Activated CD4-positive, alpha-beta T cell treated with anti-CD3 and anti-CD28 coated beads for 4 hours (primary cell): Measurements from ENCODE around the gene STARD3NL.
"Not testable (repeated sequence)": the region's sequence is repeated elsewhere in the genome, so short reads cannot be mapped to it uniquely, and the experiment has no call there.

Source experiments
- DNase-seq, 2 donors: peaks; one replicate each; pipeline ENCODE4 v3.0.0-alpha.2; 2020

STARD3NL gene

DNA sequence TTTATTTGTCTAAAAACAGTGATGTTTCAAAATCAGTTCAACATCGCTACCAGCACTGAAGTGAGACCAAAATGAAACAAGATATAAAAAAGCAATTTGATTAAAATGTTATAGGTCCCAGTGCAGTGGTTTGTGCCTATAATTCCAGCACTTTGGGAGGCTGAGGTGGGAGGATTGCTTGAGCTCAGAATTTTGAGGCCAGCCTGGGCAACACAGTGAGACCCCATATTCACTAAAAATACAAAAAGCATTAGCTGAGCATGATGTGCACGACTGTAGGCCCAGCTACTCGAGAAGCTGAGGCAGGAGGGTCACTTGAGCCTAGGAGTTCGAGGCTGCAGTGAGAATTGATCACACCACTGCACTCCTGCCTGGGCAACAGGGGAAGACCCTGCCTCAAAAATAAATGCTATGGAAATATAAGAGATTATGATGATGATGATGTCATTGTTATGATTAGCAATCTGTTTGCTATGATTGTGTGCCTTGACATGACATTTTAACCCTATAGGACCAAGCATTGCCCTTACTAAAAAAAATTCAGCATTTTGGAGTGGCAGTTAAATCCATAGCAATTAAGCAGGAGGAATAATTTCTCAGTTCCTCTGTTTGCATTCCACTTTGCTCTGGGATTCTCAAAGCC, 91.8 kb downstream of the STARD3NL start:
- DNase-seq = not testable (repeated sequence)

DNA sequence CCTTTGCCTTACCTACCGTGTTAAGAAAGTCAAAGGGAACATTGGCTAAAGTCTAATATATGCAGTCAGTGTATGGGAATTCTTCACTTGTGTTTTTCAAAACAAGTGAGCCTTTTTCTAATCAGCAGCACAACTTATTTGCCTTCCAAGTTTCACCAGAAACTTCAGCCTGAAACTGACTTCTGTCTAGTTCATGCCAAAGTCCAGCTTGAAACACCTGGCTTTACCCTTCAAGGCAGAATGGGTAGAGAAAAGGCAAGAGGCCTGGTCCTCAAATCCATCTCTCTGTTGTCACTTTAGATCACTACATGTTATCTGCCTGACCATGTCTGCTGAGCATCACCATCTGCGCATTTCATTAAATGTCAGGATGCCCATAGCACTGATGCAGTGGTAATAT, 92.4 kb downstream of the STARD3NL start:
- DNase-seq = not testable (repeated sequence)

DNA sequence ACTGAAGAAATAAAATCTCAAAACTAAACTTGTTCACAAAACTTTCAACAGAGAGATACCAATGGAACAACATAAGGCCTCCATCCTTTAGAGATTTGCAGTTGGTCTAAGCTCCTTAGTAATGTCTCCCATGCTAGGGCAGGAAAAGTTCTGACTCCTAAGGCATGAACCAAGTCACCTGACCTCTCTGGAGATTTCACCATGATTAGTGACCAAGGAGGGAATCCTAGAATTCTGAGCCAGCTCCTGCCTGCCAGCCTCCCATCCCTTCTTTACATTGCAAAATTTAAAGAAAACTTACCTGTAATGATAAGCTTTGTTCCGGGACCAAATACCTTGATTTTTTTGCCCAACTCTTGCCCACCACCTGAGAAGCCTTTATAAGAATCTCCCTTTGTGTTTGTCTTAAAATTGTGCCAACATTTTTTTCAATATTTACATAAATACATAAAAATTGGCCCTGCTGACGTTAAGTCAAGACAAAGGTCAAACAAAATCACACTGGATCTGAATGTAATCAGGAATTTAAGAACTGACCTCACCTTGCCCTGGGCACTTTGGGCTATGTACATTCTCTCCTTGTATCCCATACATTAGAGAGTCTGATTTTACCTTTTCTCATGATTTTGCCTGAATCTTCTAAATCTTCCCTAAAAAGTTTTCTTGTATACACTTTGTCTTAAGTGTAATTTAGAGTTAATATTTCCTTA, 95.4 kb downstream of the STARD3NL start, which contains the start of gene TARP:
TSS of gene TARP (minus strand) at position 351 of the 710 bp plus-strand sequence.
- no peak for DNase-seq

DNA sequence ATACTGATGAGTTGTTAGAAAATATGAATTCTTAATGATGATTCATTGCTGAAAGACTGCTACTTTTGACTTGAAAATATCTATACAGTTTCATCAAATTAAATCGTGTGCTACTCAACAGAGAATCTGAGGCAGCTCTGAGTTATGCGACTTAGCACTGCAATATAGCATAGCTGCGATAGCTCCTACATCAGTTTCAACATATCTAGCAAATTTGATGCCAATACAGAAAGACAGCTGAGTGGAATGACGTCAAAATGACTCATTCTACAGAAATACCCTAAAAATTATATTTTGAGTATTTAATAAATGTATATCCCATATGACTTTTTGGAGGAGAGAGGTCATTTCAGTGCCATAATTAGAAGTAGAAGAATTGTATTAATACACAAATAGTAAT, 96.4 kb downstream of the STARD3NL start:
- DNase-seq = no peak

GRCh38 chr7:38274927-38275620, 97.0 kb downstream of the STARD3NL start:
- no peak for DNase-seq

DNA sequence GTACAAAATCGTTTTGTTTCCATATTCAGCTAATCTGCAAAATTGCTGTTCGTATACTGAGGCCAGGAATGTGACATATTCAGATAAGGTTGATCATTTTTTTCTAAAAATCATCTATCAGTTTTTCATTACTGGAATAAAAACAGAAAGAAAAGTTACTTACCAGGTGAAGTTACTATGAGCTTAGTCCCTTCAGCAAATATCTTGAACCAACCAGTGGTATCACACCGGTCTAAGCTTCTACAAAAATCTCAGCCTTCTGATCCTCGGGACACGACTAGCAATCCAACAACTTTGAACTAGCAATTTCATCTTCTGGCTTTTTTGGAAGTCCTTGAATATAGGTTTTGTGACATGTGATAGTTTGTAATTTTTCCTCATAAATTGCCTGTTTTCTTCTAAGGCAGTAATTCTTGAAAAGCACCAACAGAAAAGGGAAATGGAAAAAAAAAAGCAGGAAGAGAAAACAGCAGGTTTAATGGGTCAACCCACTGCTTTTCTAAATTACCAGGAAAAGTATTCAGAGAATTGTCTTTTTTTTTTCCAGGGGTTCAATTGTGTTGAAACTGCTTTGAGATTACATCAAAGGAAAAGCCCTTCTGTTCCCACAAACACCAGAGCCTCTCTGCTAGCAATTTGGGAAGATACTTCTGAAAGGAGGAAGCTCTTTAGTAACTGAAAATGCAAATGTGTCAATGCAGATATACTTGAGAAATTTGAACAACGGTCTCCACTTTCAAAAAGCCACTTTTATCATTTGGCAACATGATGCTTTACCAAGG, 98.2 kb downstream of the STARD3NL start:
- no peak for DNase-seq

DNA sequence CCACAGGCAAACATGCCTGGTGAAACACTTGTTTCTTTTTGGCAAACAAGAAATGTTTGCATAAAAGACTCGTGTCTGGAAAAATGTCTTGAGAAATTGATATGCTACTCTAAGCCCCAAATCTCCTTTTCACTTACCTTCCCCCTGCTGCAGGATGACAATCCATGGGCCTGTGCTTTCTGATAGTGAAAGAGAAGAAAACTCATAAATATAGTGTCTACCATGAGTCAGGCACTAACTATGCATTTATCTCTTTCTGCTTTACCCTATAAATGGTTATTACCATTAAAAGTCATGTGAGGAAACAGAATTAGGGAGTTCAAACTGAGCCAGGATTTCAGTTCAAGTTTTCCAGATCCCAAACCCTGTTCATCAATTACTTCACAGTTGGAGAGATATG, 102.0 kb downstream of the STARD3NL start:
- DNase-seq = no peak
